HCT116 (cell line): ENCODE results near the gene METTL13. TPM values are rescaled to one million over a fixed set of nuclear protein-coding genes. Genes with fewer than 3 reads are reported as not detected.

Experiments used
- ATAC-seq: fragments of 200-7000 bp; cut with Tn5 transposase; 2 replicates; pipeline ENCODE4 v1.9.1; 2020; ENCODE audit warnings: mild to moderate bottlenecking, moderate library complexity
- BruUV-seq: library from RNA; stranded (reverse); fragments of 400-500 nt; replicated peaks from 2 replicates; lab custom pipeline; 2021; lab: Mats Ljungman, UMichigan
- CTCF ChIA-PET: fragments of 300-600 bp; sonication (Branson Sonifier 250); formaldehyde crosslinking; loops from one replicate; lab custom pipeline; 2021; ENCODE audit warnings: antibody characterized with exemption; lab: Charles Lee
- POLR2A ChIA-PET: fragments of 300-600, 350-600 bp; sonication (Branson Sonifier 250); formaldehyde crosslinking; loops from one replicate; lab custom pipeline; 2021; ENCODE audit warnings: antibody characterized with exemption; lab: Charles Lee
- RAD21 ChIA-PET, 2 experiments: fragments of 300-600 bp; sonication (Branson Sonifier 250); formaldehyde crosslinking; loops; one replicate each; lab custom pipeline; 2023; ENCODE audit warnings: low total read pairs in 2 of 2; ENCODE audit not compliant: uncharacterized antibody in 2 of 2, unreplicated experiment in 2 of 2, low non-redundant PET in 1 of 2; lab: Charles Lee
- DNase-seq: peaks from one replicate; pipeline ENCODE4 v3.0.0-alpha.2; 2010; ENCODE audit warnings: low read depth, low spot score
- H2AFZ ChIP-seq: fragments of 200-600 bp; shearing (Covaris generic), sonication (generic); 2 replicates; pipeline ENCODE4 v1.6.1; 2017; ENCODE audit warnings: low read depth, mixed run types, mixed read lengths, antibody characterized with exemption, low read length; ENCODE audit not compliant: poor library complexity, severe bottlenecking
- H3K27ac ChIP-seq: 2 replicates; pipeline ENCODE4 v1.5.1; 2012; ENCODE audit warnings: low read depth, low read length
- H3K27me3 ChIP-seq: fragments of 200-600 bp; sonication (generic); 2 replicates; pipeline ENCODE4 v1.6.1; 2016; ENCODE audit warnings: mixed run types, low read length, mixed read lengths; ENCODE audit not compliant: insufficient read depth
- H3K36me3 ChIP-seq, 2 experiments: fragments of 200-500 bp in 1 of 2; fragments of 200-600 bp in 1 of 2; sonication (Bioruptor generic) in 1 of 2; sonication (generic) in 1 of 2; 2 replicates each; pipeline versions ENCODE4 v1.5.1 to v1.6.1; 2014 to 2016; ENCODE audit warnings: low read length in 2 of 2, inconsistent platforms in 1 of 2, mixed read lengths in 1 of 2, mixed run types in 1 of 2; ENCODE audit not compliant: insufficient read depth in 2 of 2, control insufficient read depth in 1 of 2
- H3K4me1 ChIP-seq, 2 experiments: fragments of 200-600 bp in 1 of 2; sonication (generic) in 1 of 2; 2 replicates each; pipeline versions ENCODE4 v1.5.1 to v1.6.1; 2012 to 2017; ENCODE audit warnings: low read length in 2 of 2, inconsistent platforms in 1 of 2, mild to moderate bottlenecking in 1 of 2, mixed read lengths in 1 of 2, mixed run types in 1 of 2, moderate library complexity in 1 of 2; ENCODE audit not compliant: insufficient read depth in 2 of 2, control insufficient read depth in 1 of 2
- H3K4me2 ChIP-seq: fragments of 200-600 bp; sonication (generic); 2 replicates; pipeline ENCODE4 v1.6.1; 2017; ENCODE audit warnings: mixed run types, low read length, mixed read lengths
- H3K4me3 ChIP-seq, 2 experiments: fragments of 200-600 bp in 1 of 2; sonication (generic) in 1 of 2; replicated peaks in 1 of 2; 2 replicates each; pipeline ENCODE4 v1.5.1; 2011 to 2016; ENCODE audit warnings: low read length in 2 of 2, control low read depth in 1 of 2, low read depth in 1 of 2, mild to moderate bottlenecking in 1 of 2, mixed read lengths in 1 of 2, mixed run types in 1 of 2
- H3K79me2 ChIP-seq: fragments of 200-600 bp; sonication (generic); 2 replicates; pipeline ENCODE4 v1.6.1; 2017; ENCODE audit warnings: mild to moderate bottlenecking, mixed run types, low read length, moderate library complexity, mixed read lengths; ENCODE audit not compliant: insufficient read depth
- H3K9ac ChIP-seq: fragments of 200-600 bp; sonication (generic); 2 replicates; pipeline ENCODE4 v1.6.1; 2016; ENCODE audit warnings: low read length, mixed read lengths
- H3K9me2 ChIP-seq: fragments of 200-600 bp; sonication (generic), shearing (Covaris generic); 2 replicates; pipeline ENCODE4 v1.6.1; 2017; ENCODE audit warnings: mixed run types, mild to moderate bottlenecking, moderate library complexity; ENCODE audit not compliant: insufficient read depth
- H3K9me3 ChIP-seq, 2 experiments: fragments of 200-500 bp in 1 of 2; fragments of 200-600 bp in 1 of 2; sonication (Bioruptor generic) in 1 of 2; sonication (generic) in 1 of 2; 2 replicates each; pipeline ENCODE4 v1.6.1; 2014 to 2017; ENCODE audit warnings: low read length in 2 of 2, mixed read lengths in 2 of 2, inconsistent platforms in 1 of 2, low read depth in 1 of 2, mild to moderate bottlenecking in 1 of 2, mixed run types in 1 of 2, moderate library complexity in 1 of 2; ENCODE audit not compliant: control insufficient read depth in 1 of 2, insufficient read depth in 1 of 2
- H4K20me1 ChIP-seq: fragments of 200-600 bp; sonication (generic), shearing (Covaris generic); 2 replicates; pipeline ENCODE4 v1.6.1; 2017; ENCODE audit warnings: mixed run types, mild to moderate bottlenecking, moderate library complexity; ENCODE audit not compliant: insufficient read depth
- CBX3 ChIP-seq: IDR thresholded peaks from 2 replicates; pipeline ENCODE4 v1.6.1; 2012; ENCODE audit warnings: low read depth
- EGR1 ChIP-seq: IDR thresholded peaks from 2 replicates; pipeline ENCODE4 v1.6.1; 2012; ENCODE audit warnings: low read depth
- EZH2phosphoT487 ChIP-seq: fragments of 200-600 bp; IDR thresholded peaks from 2 replicates; pipeline ENCODE4 v1.6.1; 2018; ENCODE audit warnings: antibody characterized with exemption, borderline replicate concordance
- FOSL1 ChIP-seq: IDR thresholded peaks from 2 replicates; pipeline ENCODE4 v1.6.1; 2012; ENCODE audit warnings: low read depth
- JUND ChIP-seq: IDR thresholded peaks from 2 replicates; pipeline ENCODE4 v1.6.1; 2012
- POLR2A ChIP-seq: IDR thresholded peaks from 2 replicates; pipeline ENCODE4 v1.7.0; 2011; ENCODE audit warnings: borderline replicate concordance; ENCODE audit not compliant: insufficient read depth, insufficient read length; ENCODE audit errors: extremely low read depth
- POLR2AphosphoS5 ChIP-seq: IDR thresholded peaks from 2 replicates; pipeline ENCODE4 v1.6.1; 2011; ENCODE audit warnings: mild to moderate bottlenecking, low read depth, low read length, moderate library complexity
- SIN3A ChIP-seq: IDR thresholded peaks from 2 replicates; pipeline ENCODE4 v1.6.1; 2012; ENCODE audit warnings: low read depth
- SP1 ChIP-seq: IDR thresholded peaks from 2 replicates; pipeline ENCODE4 v1.6.1; 2012; ENCODE audit warnings: low read depth
- ZFX ChIP-seq: fragments of 450-650 bp; IDR thresholded peaks from 2 replicates; pipeline ENCODE4 v1.6.1; 2017
- ZNF274 ChIP-seq: fragments of 200-500 bp; sonication (Bioruptor generic); IDR thresholded peaks from 2 replicates; pipeline ENCODE4 v1.6.1; 2014; ENCODE audit warnings: mild to moderate bottlenecking, low read depth, low read length, inconsistent platforms
- intact Hi-C: fragments of 100-400 bp; cut with micrococcal nuclease; formaldehyde crosslinking; loops from 2 replicates; pipeline ENCODE4 v1.10.0; 2022
- total RNA-seq: library from RNA; stranded (reverse); gene quantifications from one replicate; pipeline ENCODE4 v1.2.1, GENCODE V29; 2021; ENCODE audit not compliant: unreplicated experiment
- TF ChIP-seq, protein P1 (sequence below): IDR thresholded peaks from 2 replicates; pipeline ENCODE4 v1.6.1; 2011; ENCODE audit warnings: mild to moderate bottlenecking, low read length, moderate library complexity; ENCODE audit not compliant: insufficient replicate concordance; ENCODE audit errors: extremely low read depth
- TF ChIP-seq, protein P2 (sequence below): IDR thresholded peaks from 2 replicates; pipeline ENCODE4 v1.6.1; 2012; ENCODE audit warnings: low read depth
- TF ChIP-seq, protein P3 (sequence below), 3 experiments: fragments of 200-600 bp in 1 of 3; sonication (generic) in 1 of 3; IDR thresholded peaks in 2 of 3; conservative IDR thresholded peaks in 1 of 3; 2 replicates each; pipeline ENCODE4 v1.5.1; 2012 to 2017; ENCODE audit warnings: low read depth in 2 of 3, low read length in 2 of 3, antibody characterized with exemption in 1 of 3, borderline replicate concordance in 1 of 3, control low read depth in 1 of 3, mild to moderate bottlenecking in 1 of 3, mixed read lengths in 1 of 3, mixed run types in 1 of 3, moderate library complexity in 1 of 3; ENCODE audit not compliant: insufficient read depth in 1 of 3

Gene METTL13
- total RNA-seq, 1 experiment from 2014 or later = 33.9 TPM

DNA sequence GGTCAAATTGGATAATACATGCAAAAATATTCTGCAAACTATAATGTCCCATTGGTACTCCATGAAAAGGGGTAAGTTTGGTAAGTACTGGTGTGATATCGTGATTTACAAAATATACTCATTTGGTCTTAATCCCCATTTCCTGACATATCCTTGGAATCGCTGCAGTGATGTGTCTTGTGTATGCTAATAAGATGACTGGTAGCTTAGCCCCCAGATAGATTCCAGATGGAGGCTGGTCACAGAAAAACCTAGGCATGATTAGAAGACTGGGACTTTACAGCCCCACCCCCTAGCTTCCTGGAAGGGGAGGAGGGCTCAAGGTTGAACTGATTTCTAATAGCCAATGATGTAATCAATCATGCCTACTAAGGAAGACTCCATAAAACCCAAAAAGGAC, 42.5 kb upstream of the METTL13 start:
- no peaks in the 10 kb centered on the region for H3K27me3 ChIP-seq
- no peaks in the 10 kb centered on the region for H3K9me2 ChIP-seq
- no peak overlapping the region for H3K4me3 ChIP-seq
- no peaks in the 10 kb centered on the region for H3K36me3 ChIP-seq
- TF ChIP-seq JUND (no peak), CBX3 (no peak), FOSL1 (no peak), ZNF274 (no peak), EGR1 (no peak), EZH2phosphoT487 (no peak), ZFX (no peak)
- TF ChIP-seq, protein P1, sequence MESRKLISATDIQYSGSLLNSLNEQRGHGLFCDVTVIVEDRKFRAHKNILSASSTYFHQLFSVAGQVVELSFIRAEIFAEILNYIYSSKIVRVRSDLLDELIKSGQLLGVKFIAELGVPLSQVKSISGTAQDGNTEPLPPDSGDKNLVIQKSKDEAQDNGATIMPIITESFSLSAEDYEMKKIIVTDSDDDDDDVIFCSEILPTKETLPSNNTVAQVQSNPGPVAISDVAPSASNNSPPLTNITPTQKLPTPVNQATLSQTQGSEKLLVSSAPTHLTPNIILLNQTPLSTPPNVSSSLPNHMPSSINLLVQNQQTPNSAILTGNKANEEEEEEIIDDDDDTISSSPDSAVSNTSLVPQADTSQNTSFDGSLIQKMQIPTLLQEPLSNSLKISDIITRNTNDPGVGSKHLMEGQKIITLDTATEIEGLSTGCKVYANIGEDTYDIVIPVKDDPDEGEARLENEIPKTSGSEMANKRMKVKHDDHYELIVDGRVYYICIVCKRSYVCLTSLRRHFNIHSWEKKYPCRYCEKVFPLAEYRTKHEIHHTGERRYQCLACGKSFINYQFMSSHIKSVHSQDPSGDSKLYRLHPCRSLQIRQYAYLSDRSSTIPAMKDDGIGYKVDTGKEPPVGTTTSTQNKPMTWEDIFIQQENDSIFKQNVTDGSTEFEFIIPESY = no peak
- TF ChIP-seq, all 23 proteins: peak for 0
- H3K27ac ChIP-seq = no peak overlapping the region
- BruUV-seq = no TSS peak
- ChIA-PET RAD21 (no interaction called here), CTCF (interaction anchor here (1.2 kb wide), 1 partner anchor 94 kb away, joined by 4 read pairs; no protein-coding TSS in a partner anchor), POLR2A (no interaction called here)
- no peaks in the 10 kb centered on the region for H4K20me1 ChIP-seq
- DNase-seq (no peak), ATAC-seq (no peak)
- H3K4me1 ChIP-seq = peaks cover 4 to 27% of the 10 kb centered on the region in 2 experiments; a peak in 3 of 4 replicates
- H2AFZ ChIP-seq = no peak overlapping the region
- H3K79me2 ChIP-seq = no peaks in the 10 kb centered on the region
- H3K9ac ChIP-seq = no peak overlapping the region
- H3K4me2 ChIP-seq = no peak overlapping the region
- intact Hi-C loops = no loop called here
- no peaks in the 10 kb centered on the region for H3K9me3 ChIP-seq

DNA sequence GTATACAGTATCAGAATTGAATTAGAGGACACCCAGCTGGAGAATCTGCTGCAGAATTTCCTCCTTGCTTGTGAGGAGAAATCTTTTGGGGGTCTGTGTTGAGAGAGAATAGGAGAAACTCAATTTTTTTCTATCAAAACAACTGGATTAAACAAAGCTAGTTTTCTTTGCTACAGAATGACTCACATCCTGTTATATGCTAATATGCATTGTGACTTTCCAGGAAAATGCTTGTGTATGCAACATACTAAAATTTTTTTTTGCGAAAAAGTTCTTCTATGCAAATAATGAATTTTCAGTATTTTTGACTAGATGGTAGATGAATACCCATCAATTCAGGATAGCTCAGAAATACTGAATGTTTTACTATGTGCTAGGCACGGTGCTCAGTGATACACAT, 41.8 kb upstream of the METTL13 start:
- no peaks in the 10 kb centered on the region for H3K79me2 ChIP-seq
- H3K9me3 ChIP-seq = no peaks in the 10 kb centered on the region
- no peaks in the 10 kb centered on the region for H4K20me1 ChIP-seq
- H3K9me2 ChIP-seq = no peaks in the 10 kb centered on the region
- H3K4me2 ChIP-seq = no peak overlapping the region
- ChIA-PET CTCF (interaction anchor here (1.2 kb wide), 1 partner anchor 95 kb away, joined by 4 read pairs; no protein-coding TSS in a partner anchor), POLR2A (no interaction called here), RAD21 (no interaction called here)
- ATAC-seq (no peak), DNase-seq (no peak)
- H3K4me3 ChIP-seq = no peak overlapping the region
- intact Hi-C loops = loop anchor here (5.0 kb wide), 1 partner anchor 43 kb away; the partner anchor contains the start of gene METTL13
- H3K4me1 ChIP-seq = peaks cover 4 to 27% of the 10 kb centered on the region in 2 experiments; a peak in 3 of 4 replicates
- no peaks in the 10 kb centered on the region for H3K27me3 ChIP-seq
- no peaks in the 10 kb centered on the region for H3K36me3 ChIP-seq
- no peak overlapping the region for H2AFZ ChIP-seq
- H3K9ac ChIP-seq = no peak overlapping the region
- BruUV-seq = no TSS peak
- H3K27ac ChIP-seq = no peak overlapping the region
- no peak for TF ChIP-seq SP1
- no peak for TF ChIP-seq POLR2A
- TF ChIP-seq ZFX = no peak
- no peak for TF ChIP-seq SIN3A
- no peak for TF ChIP-seq JUND
- TF ChIP-seq, protein P2, sequence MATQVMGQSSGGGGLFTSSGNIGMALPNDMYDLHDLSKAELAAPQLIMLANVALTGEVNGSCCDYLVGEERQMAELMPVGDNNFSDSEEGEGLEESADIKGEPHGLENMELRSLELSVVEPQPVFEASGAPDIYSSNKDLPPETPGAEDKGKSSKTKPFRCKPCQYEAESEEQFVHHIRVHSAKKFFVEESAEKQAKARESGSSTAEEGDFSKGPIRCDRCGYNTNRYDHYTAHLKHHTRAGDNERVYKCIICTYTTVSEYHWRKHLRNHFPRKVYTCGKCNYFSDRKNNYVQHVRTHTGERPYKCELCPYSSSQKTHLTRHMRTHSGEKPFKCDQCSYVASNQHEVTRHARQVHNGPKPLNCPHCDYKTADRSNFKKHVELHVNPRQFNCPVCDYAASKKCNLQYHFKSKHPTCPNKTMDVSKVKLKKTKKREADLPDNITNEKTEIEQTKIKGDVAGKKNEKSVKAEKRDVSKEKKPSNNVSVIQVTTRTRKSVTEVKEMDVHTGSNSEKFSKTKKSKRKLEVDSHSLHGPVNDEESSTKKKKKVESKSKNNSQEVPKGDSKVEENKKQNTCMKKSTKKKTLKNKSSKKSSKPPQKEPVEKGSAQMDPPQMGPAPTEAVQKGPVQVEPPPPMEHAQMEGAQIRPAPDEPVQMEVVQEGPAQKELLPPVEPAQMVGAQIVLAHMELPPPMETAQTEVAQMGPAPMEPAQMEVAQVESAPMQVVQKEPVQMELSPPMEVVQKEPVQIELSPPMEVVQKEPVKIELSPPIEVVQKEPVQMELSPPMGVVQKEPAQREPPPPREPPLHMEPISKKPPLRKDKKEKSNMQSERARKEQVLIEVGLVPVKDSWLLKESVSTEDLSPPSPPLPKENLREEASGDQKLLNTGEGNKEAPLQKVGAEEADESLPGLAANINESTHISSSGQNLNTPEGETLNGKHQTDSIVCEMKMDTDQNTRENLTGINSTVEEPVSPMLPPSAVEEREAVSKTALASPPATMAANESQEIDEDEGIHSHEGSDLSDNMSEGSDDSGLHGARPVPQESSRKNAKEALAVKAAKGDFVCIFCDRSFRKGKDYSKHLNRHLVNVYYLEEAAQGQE = no peak
- TF ChIP-seq POLR2AphosphoS5 = no peak
- TF ChIP-seq, protein P3, sequence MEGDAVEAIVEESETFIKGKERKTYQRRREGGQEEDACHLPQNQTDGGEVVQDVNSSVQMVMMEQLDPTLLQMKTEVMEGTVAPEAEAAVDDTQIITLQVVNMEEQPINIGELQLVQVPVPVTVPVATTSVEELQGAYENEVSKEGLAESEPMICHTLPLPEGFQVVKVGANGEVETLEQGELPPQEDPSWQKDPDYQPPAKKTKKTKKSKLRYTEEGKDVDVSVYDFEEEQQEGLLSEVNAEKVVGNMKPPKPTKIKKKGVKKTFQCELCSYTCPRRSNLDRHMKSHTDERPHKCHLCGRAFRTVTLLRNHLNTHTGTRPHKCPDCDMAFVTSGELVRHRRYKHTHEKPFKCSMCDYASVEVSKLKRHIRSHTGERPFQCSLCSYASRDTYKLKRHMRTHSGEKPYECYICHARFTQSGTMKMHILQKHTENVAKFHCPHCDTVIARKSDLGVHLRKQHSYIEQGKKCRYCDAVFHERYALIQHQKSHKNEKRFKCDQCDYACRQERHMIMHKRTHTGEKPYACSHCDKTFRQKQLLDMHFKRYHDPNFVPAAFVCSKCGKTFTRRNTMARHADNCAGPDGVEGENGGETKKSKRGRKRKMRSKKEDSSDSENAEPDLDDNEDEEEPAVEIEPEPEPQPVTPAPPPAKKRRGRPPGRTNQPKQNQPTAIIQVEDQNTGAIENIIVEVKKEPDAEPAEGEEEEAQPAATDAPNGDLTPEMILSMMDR (IDR thresholded peaks at IDR 0.05 in 2 of 3, conservative IDR thresholded peaks at IDR 0.05 in 1 of 3; ENCODE audit: borderline replicate concordance in 1 of 3, insufficient read depth in 1 of 3, low read depth in 2 of 3, low read length in 2 of 3) = no peak
